DMS79 treated with DMSO at 0.1 percent for 48 hours (cell line): ENCODE measurements around the gene RAB40B.
"Not testable (repeated sequence)": the region's sequence is repeated elsewhere in the genome, so short reads cannot be mapped to it uniquely, and the experiment has no call there.

ENCODE experiments used
- DNase-seq: peaks from one replicate; lab custom pipeline; 2025; lab: John Stamatoyannopoulos, UW

Gene RAB40B

GRCh38 chr17:82667668-82668000 lies 30.9 kb downstream of the RAB40B start:
- no peak for DNase-seq

GRCh38 chr17:82666931-82667667 lies 31.4 kb downstream of the RAB40B start:
- no peak for DNase-seq

DNA sequence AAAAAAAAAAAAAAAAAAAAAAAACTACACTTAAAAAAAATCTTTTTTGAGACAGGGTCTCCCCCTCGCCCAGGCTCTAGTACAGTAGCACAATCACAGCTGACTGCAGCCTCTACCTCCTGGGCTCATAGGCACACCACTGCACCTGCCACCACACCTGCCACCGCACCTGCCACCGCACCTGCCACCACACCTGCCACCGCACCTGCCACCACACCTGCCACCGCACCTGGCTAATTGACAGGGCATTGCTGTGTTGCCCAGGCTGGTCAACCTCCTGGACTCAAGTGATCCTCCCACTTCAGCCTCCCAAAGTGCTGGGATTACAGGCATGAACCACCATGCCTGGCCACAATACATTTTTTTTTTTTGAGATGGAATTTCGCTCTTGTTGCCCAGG lies 32.6 kb downstream of the RAB40B start:
- no peak for DNase-seq

DNA sequence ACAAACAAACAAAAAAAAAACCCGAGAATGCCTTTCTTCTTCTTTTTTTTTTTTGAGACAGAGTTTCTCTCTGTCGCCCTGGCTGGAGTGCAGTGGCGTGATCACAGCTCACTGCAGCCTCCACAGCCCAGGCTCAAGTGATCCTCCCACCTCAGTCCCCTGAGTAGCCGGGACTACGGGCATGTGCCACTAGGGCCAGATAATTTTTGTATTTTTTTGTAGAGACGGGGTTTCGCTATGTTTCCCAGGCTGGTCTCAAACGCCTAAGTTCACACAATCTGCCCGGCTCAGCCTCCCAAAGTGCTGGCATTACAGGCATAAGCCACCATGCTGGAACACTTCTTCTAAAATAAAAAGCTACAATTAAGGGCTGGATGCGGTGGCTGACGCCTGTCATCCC lies 33.3 kb downstream of the RAB40B start:
- DNase-seq = no peak

GRCh38 chr17:82664701-82665182 lies 33.8 kb downstream of the RAB40B start:
- DNase-seq = no peak

- no peak for DNase-seq
Observed at GRCh38 chr17:82664276-82664575, 34.3 kb downstream of the RAB40B start.

- no peak for DNase-seq
Observed at GRCh38 chr17:82663381-82664275, 34.9 kb downstream of the RAB40B start.

DNA sequence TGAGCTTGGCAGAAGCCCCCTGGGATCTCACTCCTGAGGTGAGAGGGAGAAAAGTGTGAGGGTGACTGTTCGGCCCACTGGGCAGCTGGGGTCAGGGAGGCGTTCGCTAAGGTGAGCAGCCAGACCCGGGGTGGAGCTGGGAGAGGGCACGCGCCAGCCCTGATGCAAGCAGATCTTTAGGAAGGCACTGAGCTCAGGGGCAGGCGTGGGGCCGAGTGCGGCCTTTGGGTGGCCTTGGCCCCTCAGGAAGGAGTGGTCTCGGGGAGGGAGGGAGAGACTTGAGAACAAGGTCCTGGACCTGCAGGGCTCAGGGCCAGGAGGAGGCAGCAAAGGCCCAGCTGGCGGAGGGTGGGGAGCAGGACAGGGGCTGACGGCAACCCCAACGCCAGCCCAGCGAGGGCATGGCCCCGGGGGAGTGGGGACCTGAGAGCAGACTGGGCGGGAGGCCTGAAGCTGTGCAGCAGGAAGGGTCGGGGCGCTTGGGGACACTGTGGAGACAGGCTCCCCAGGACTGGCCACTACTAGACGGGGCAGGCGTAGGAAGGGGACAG lies 35.7 kb downstream of the RAB40B start:
- DNase-seq = no peak

DNA sequence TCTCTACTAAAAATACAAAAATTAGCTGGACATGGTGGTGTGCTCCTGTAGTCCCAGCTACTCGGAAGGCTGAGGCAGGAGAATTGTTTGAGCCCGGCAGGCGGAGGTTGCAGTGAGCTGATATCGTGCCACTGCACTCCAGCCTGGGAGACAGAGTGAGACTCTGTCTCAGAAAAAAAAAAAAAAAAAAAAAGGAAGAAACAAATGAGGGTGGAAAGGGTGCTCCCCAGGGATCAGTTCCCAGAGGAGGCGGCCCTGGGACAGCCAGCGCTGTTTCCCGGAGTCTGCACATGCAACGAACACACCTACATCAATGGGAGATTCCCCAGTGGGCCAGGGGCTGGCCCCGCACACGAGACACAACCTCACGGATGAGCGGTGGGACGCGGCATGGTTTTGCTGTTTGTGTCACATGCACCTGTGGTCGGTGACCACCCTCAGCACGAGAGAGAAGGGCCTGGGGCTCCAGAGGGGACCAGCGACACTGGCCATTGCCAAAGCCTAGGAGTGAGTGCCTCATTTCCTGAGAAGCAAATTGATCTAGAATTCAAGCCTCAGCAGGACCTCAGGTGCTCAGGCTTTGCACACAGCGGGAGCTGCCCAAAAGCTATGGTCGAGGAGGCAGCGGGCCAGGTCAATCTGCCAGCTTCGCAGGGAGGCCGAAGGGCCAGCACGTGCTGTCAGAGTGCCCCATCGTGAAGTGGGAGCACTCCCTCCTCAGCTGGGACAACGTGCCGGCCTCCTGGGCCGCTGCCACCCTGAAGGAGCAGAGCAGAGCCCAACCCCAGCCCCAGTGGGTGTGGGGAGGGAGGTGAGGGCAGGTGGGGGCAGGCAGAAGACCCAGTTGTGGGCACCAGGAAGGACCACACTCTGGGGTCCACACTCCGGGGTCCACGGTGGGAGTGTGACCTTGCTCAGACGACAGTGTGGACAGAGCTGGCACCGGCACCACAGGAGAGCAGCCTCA lies 36.5 kb downstream of the RAB40B start:
- no peak for DNase-seq

DNA sequence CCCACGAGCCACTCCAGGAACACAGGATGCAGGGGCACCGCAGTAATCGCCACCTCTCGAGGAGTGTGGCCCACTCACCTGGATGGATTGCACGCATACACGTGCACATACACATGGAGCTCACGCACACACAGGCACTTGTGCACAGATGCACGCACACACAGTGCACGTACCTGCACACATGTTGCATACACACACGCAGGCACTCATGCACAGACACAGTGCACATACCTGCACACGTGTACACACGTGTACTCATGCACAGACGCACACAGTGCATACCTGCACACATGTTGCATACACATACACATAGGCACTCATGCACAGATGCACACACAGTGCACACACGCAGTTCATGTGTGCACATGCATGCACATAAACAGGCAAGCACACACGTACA lies 38.6 kb downstream of the RAB40B start:
- no peak for DNase-seq

DNA sequence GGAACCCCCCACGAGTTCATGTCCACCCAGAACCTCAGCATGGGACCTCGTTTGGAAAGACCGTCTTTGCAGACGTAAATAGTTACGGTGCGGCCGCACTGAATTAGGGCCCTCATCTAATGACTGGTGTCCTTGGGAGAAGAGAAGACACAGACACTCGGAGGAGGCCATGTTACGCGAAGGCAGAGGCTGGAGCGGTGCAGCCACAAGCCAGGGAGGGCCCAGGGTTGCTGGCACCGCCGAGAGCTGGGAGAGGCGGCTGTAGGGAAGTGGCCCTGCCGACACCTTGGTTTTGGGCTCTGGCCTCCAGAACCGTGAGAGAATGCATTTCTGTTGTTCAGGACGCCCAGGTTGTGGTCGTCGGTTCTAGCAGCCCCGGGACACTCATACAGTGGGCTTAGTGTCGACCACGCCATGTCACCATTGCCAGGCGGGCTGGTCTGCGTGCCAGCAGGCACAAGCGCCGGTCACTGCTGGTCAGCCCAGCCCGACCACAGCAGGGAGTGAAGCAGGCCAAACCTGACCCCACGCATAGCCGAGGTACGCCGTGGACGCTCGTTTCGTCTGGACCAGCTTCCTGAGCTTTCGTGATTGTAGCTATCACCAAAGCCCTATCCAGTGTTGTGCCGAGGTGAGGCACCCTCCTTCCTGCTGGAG lies 39.6 kb downstream of the RAB40B start:
- no peak for DNase-seq

DNA sequence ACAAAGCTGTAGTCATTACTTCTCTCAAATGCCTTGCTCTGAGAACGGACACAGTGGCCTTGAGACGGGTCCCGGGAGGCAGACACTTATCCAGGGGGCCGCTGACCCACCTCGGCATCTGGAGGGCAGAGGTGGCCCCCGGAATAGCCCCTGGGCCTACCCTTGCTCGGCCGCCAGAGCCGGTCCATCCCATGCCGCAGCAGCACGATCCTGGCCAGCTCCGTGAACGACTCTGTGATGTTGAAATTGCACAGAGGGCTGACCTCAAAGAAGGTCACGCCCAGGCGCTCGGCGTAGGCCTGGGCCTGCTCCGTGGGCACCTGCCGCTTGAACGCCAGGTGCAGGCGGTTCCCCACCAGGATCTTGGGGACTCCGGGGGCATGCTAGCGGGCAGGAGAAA lies 40.2 kb downstream of the RAB40B start:
- no peak for DNase-seq

DNA sequence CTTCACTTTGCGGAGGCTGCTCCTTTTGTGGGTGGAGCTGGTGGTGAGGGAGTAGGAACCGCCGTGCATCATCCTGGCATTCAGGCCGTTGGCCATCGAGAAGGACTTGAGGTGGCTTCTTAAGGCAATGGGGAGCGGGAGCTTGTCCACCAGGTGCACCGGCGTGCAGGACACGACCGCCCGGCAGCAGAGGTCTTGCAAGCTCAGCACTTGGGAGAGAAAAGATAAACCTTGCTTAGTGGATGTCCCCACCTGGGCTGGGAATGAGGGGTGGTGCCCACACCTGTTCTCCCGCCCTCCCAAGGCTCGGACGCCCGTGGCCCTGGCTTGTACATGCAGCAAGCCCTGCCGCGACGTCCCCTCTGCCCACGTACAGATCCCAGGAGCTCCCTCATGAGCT lies 40.6 kb downstream of the RAB40B start:
- no peak for DNase-seq

DNA sequence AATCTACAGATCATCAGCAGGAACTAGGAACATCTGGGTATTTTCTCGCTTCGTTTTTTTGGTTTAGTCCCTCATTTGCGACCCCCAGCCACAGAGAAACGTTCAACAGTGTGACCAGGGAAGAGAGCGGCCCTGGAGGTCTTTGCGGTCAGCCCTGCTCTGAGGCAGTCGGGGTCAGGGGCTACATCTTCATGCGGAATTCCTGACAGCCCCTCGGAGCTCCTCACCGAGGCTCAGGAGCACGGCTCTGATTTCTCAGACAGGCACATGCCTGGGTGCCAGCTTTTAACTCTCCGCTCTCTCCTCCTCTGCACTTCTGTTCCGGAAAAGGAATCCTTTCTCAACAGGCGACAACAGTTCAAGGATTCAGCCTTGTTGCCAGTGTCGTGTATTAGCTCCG lies 42.2 kb downstream of the RAB40B start:
- no peak for DNase-seq

GRCh38 chr17:82655523-82655922 lies 43.0 kb downstream of the RAB40B start:
- no peak for DNase-seq

DNA sequence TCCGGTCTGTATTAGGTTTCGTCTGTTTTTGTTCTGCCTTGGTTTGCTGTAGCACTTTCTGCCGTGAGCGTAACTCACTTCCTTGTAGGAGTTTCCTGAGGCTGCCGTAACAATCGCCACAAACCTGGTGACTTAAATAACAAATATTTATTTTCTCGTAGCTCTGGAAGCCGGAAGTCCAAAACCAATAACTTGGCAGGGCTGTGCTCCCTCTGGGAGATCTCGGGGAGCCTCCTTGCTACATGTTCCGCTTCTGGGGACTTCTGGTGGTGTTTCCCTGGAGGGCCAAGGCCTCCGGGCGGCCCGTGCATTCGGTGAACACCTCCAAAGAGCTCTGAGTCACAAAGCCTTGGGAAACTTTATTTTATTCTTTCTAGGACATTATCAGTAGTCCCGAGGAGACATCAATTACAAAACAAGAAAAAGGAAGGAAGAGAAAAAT lies 43.4 kb downstream of the RAB40B start:
- no peak for DNase-seq

DNA sequence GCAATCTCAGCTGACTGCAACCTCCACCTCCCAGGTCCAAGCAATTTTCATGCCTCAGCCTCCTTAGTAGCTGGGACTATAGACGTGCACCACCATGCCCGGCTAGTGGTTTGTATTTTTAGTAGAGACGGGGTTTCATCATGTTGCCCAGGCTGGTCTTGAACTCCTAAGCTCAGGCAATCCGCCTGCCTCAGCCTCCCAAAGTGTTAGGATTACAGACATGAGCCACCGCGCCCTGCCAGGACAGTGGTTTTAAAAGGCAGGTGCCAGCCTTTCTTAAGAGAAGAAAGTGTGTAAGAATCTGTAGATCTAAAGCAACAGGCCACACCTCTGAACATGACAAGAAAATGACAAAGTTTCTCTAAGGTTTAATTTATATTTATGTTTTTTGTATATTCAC lies 43.9 kb downstream of the RAB40B start:
- not testable (repeated sequence) for DNase-seq

- no peak for DNase-seq
Observed at GRCh38 chr17:82653651-82654528, 44.6 kb downstream of the RAB40B start.

DNA sequence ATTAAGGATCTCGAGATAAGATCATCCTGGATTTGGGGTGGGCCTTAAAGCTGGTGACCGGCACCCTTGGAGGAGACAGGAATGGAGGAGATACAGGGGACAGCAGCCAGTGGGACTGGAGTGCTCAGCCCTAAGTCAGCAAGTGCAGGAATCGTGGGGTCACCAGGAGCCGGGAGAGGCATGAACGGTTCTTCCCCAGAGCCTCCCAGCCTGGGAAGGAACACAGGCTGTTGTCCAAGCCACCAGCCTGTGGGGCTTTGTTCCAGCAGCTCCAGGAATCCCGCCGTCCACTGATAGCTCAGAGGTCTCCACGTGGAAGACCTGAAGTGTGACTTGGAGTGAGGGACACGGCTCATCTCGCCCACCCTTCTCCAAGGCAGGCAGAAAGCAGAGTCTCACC lies 47.8 kb downstream of the RAB40B start:
- no peak for DNase-seq

- no peak for DNase-seq
Observed at GRCh38 chr17:82649501-82650261, 48.8 kb downstream of the RAB40B start.
